HEK293T (cell line): ENCODE results near the gene HLA-DRB1.

ENCODE experiments used
- CTCF ChIA-PET: fragments of 350-600 bp; formaldehyde crosslinking; extraction: SDS; loops from one replicate; lab custom pipeline; 2021; ENCODE audit warnings: antibody characterized with exemption, inconsistent platforms; lab: Yijun Ruan, JAX
- POLR2A ChIA-PET: fragments of 350-600 bp; formaldehyde crosslinking; extraction: SDS; loops from one replicate; lab custom pipeline; 2020; ENCODE audit warnings: antibody characterized with exemption, inconsistent platforms; lab: Yijun Ruan, JAX
- DNase-seq: peaks from one replicate; pipeline ENCODE4 v3.0.0; 2012; ENCODE audit warnings: mixed read lengths; ENCODE audit errors: extremely low spot score
- ARNT ChIP-seq: fragments of 450-650 bp; IDR thresholded peaks from 2 replicates; pipeline ENCODE4 v1.6.1; 2017; ENCODE audit warnings: mild to moderate bottlenecking
- BHLHE40 ChIP-seq: fragments of 450-650 bp; IDR thresholded peaks from 2 replicates; pipeline ENCODE4 v1.6.1; 2016; ENCODE audit warnings: mild to moderate bottlenecking, moderate library complexity, borderline replicate concordance
- ELF4 ChIP-seq: fragments of 450-650 bp; IDR thresholded peaks from 2 replicates; pipeline ENCODE4 v1.6.1; 2017; ENCODE audit warnings: antibody characterized with exemption
- FOXA1 ChIP-seq: fragments of 450-650 bp; IDR thresholded peaks from 2 replicates; pipeline ENCODE4 v1.6.1; 2016; ENCODE audit warnings: mild to moderate bottlenecking
- FOXM1 ChIP-seq: fragments of 450-650 bp; IDR thresholded peaks from 2 replicates; pipeline ENCODE4 v1.6.1; 2017; ENCODE audit warnings: mild to moderate bottlenecking, borderline replicate concordance
- HDGF ChIP-seq: fragments of 450-650 bp; IDR thresholded peaks from 2 replicates; pipeline ENCODE4 v1.6.1; 2017; ENCODE audit warnings: antibody characterized with exemption, borderline replicate concordance
- L3MBTL2 ChIP-seq: fragments of 450-650 bp; conservative IDR thresholded peaks from 2 replicates; pipeline ENCODE4 v1.6.1; 2016; ENCODE audit warnings: mild to moderate bottlenecking
- LEF1 ChIP-seq: fragments of 450-650 bp; IDR thresholded peaks from 2 replicates; pipeline ENCODE4 v1.6.1; 2017; ENCODE audit warnings: mild to moderate bottlenecking, borderline replicate concordance
- NFRKB ChIP-seq: fragments of 450-650 bp; IDR thresholded peaks from 2 replicates; pipeline ENCODE4 v1.6.1; 2016; ENCODE audit warnings: mild to moderate bottlenecking, moderate library complexity
- SP1 ChIP-seq: fragments of 450-650 bp; IDR thresholded peaks from 2 replicates; pipeline ENCODE4 v1.6.1; 2017
- SUZ12 ChIP-seq: fragments of 450-650 bp; IDR thresholded peaks from 2 replicates; pipeline ENCODE4 v1.6.1; 2016; ENCODE audit warnings: mild to moderate bottlenecking
- TARDBP ChIP-seq: fragments of 450-650 bp; IDR thresholded peaks from 2 replicates; pipeline ENCODE4 v1.6.1; 2016
- TF ChIP-seq, protein P1 (sequence below): fragments of 450-650 bp; IDR thresholded peaks from 2 replicates; pipeline ENCODE4 v1.6.1; 2016

Gene HLA-DRB1

DNA sequence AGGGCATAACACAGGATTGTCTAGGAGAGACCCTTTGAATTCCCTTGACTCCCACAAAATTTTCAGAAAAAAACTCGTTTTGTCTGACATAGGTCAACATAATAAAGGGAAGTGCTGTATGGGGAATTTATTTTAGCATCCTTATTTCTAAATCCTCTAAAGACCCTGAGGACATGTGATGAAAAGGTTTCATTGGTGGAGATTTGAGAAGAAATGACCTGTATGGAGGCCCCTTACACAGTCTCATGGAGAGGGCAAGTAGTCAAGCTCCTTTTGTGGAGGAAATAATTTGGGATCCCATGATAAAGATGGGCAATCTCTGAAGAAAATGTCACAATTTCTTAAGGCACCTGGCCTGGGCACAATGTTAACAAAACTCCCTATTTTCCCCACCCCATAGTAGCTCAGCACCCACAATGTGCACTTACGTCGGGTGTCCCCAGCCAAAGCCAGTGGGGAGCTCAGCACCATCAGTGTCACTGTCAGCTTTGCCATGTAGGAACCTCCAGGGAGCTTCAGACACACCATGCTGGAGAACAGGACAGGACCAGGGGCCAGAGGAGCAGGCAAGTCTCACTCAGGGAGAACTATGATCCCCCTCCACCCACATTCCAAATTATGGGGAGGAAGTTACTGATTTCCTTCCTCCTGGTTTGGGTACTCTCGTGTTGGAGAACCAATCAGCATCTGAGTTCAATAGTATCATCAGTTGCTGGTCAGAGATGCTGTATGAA lies 59.8 kb downstream of the HLA-DRB1 start, which contains the start of gene HLA-DRB5:
Gene HLA-DRB5, minus strand, starts transcription at position 591 of the 734 bp plus-strand sequence. Its CDS starts 63 bp downstream, at position 528.
- POLR2A ChIA-PET: no interaction called here

More for the DNA sequence above, 59.8 kb downstream of the HLA-DRB1 start, which contains the start of gene HLA-DRB5:
- CTCF ChIA-PET: no interaction called here
- TF ChIP-seq FOXM1 (no peak), NFRKB (no peak), L3MBTL2 (no peak), FOXA1 (no peak), LEF1 (no peak), SUZ12 (no peak), SP1 (no peak), ELF4 (no peak), HDGF (no peak), ARNT (no peak), BHLHE40 (no peak), TARDBP (no peak)
- TF ChIP-seq, protein P1, sequence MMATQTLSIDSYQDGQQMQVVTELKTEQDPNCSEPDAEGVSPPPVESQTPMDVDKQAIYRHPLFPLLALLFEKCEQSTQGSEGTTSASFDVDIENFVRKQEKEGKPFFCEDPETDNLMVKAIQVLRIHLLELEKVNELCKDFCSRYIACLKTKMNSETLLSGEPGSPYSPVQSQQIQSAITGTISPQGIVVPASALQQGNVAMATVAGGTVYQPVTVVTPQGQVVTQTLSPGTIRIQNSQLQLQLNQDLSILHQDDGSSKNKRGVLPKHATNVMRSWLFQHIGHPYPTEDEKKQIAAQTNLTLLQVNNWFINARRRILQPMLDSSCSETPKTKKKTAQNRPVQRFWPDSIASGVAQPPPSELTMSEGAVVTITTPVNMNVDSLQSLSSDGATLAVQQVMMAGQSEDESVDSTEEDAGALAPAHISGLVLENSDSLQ: no peak
- no peak for DNase-seq
